Measurements from ENCODE around the gene TVP23C.

Gene TVP23C

DNA sequence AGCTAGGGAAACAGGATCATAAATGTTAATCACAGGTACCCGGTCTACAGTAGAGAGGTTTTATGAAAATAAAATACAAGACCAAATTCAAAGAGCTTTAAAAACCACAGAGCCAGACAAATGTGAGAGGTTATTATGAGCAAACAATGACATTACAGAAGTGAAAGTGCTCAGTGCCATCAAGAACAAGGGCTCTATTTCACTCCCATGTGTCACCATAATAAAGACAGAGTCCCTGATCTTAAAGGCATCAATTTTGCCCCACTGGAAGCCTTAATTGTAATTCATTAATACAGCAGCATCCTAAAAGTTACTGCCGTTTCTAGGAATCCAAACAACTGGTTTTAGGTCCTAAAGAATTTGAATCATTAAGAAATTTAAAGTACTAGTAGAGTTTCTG is 52.1 kb downstream of the TVP23C start:
- TF ChIP-seq CREB5 (CRISPR knock-in tag; IDR thresholded peaks at IDR 0.05; ENCODE audit: low read depth) (no peak), RARB (CRISPR knock-in tag; IDR thresholded peaks at IDR 0.05) (no peak), TSHZ2 (CRISPR knock-in tag; IDR thresholded peaks at IDR 0.05) (no peak), PPARA (CRISPR knock-in tag; IDR thresholded peaks at IDR 0.05; ENCODE audit: borderline replicate concordance) (no peak), ARNTL (CRISPR knock-in tag; IDR thresholded peaks at IDR 0.05; ENCODE audit: borderline replicate concordance, low read depth) (no peak), OSR1 (CRISPR knock-in tag; IDR thresholded peaks at IDR 0.05) (no peak), ISL1 (CRISPR knock-in tag; IDR thresholded peaks at IDR 0.05) (no peak), TCF4 (CRISPR knock-in tag; IDR thresholded peaks at IDR 0.05; ENCODE audit: borderline replicate concordance) (no peak)
- TF ChIP-seq, protein P1, sequence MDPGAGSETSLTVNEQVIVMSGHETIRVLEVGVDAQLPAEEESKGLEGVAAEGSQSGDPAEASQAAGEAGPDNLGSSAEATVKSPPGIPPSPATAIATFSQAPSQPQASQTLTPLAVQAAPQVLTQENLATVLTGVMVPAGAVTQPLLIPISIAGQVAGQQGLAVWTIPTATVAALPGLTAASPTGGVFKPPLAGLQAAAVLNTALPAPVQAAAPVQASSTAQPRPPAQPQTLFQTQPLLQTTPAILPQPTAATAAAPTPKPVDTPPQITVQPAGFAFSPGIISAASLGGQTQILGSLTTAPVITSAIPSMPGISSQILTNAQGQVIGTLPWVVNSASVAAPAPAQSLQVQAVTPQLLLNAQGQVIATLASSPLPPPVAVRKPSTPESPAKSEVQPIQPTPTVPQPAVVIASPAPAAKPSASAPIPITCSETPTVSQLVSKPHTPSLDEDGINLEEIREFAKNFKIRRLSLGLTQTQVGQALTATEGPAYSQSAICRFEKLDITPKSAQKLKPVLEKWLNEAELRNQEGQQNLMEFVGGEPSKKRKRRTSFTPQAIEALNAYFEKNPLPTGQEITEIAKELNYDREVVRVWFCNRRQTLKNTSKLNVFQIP (CRISPR knock-in tag; IDR thresholded peaks at IDR 0.05; ENCODE audit: borderline replicate concordance, low read depth), result no peak
- no peak for ATAC-seq

DNA sequence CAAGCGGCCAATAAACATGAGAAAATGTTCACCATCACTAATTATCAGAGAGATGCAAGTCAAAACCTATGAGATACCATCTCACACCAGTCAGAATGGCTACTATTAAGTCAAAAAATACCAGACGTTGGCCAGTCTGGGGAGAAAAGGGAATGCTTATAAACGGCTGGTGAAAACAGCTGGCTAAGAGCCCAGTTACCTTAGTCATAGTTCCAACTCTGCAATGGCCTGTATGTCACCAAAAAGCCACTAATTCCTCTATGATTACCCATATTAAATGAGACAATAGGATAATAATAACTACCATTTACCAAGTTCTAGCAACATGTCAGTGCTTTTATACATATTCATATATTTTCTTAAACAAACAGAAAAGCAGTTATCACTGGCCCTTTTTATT is 52.9 kb downstream of the TVP23C start:
- TF ChIP-seq CSRNP3 (CRISPR knock-in tag; IDR thresholded peaks at IDR 0.05) (no peak), BACH2 (CRISPR knock-in tag; IDR thresholded peaks at IDR 0.05; ENCODE audit: borderline replicate concordance) (no peak), ZNF8 (CRISPR knock-in tag; IDR thresholded peaks at IDR 0.05) (peak; percentile 51; the same call in 1 of the 2 replicates), SNAI2 (CRISPR knock-in tag; IDR thresholded peaks at IDR 0.05) (no peak), ESRRG (CRISPR knock-in tag; IDR thresholded peaks at IDR 0.05) (no peak), ISL1 (CRISPR knock-in tag; IDR thresholded peaks at IDR 0.05) (no peak), PPARA (CRISPR knock-in tag; IDR thresholded peaks at IDR 0.05; ENCODE audit: borderline replicate concordance) (no peak)
- ATAC-seq, result peak; percentile 77

DNA sequence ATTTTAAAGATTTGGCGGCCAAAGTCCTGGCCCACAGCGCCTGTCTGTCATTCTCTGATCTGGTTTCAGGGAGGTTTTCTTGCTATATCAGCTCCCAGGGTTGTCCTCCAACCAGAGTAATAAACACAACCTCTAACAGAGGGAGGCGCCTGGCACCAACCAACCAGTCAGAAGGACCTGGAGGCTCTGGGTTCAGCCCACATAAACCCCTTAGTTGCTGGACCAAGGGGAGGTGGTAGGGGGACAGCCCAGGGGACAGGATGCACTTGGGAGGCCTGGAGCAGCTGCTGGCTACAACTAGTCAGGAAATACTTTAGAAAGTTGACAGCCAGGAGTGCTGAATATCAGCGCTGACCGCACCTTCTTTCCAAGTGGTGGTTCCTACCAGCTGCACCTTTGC is 54.2 kb downstream of the TVP23C start:
- TF ChIP-seq CREB5 (CRISPR knock-in tag; IDR thresholded peaks at IDR 0.05; ENCODE audit: low read depth) (no peak), RARB (CRISPR knock-in tag; IDR thresholded peaks at IDR 0.05) (no peak), GLIS3 (CRISPR knock-in tag; IDR thresholded peaks at IDR 0.05) (no peak), CSRNP3 (CRISPR knock-in tag; IDR thresholded peaks at IDR 0.05) (no peak), ZFP30 (CRISPR knock-in tag; IDR thresholded peaks at IDR 0.05) (no peak), OSR1 (CRISPR knock-in tag; IDR thresholded peaks at IDR 0.05) (no peak), TSHZ2 (CRISPR knock-in tag; IDR thresholded peaks at IDR 0.05) (no peak), ZC3H10 (CRISPR knock-in tag; IDR thresholded peaks at IDR 0.05) (no peak), ISL1 (CRISPR knock-in tag; IDR thresholded peaks at IDR 0.05) (no peak), ZFP3 (CRISPR knock-in tag; IDR thresholded peaks at IDR 0.05) (no peak), SNAI2 (CRISPR knock-in tag; IDR thresholded peaks at IDR 0.05) (no peak), ZNF8 (CRISPR knock-in tag; IDR thresholded peaks at IDR 0.05) (no peak), TCF4 (CRISPR knock-in tag; IDR thresholded peaks at IDR 0.05; ENCODE audit: borderline replicate concordance) (no peak), ZNF70 (CRISPR knock-in tag; IDR thresholded peaks at IDR 0.05) (no peak), ESRRG (CRISPR knock-in tag; IDR thresholded peaks at IDR 0.05) (no peak), TOX (CRISPR knock-in tag; IDR thresholded peaks at IDR 0.05; ENCODE audit: borderline replicate concordance) (no peak), BACH2 (CRISPR knock-in tag; IDR thresholded peaks at IDR 0.05; ENCODE audit: borderline replicate concordance) (no peak), CSDC2 (CRISPR knock-in tag; IDR thresholded peaks at IDR 0.05) (no peak)
- TF ChIP-seq, protein P1 (CRISPR knock-in tag; IDR thresholded peaks at IDR 0.05; ENCODE audit: borderline replicate concordance, low read depth), result no peak
- no peak for ATAC-seq

Data from SK-N-SH treated with all-trans-retinoic acid at 6 μM for 48 hours (cell line).